ENCODE results near the gene MGLL. TPM values are rescaled to one million over a fixed set of nuclear protein-coding genes. Genes with fewer than 3 reads are reported as not detected.
A peak's percentile ranks its signal among the peaks of the same experiment; 100 is the strongest.

MGLL gene
- total RNA-seq, 2 experiments from 2014 or later, result 19.2 to 21.6 TPM

DNA sequence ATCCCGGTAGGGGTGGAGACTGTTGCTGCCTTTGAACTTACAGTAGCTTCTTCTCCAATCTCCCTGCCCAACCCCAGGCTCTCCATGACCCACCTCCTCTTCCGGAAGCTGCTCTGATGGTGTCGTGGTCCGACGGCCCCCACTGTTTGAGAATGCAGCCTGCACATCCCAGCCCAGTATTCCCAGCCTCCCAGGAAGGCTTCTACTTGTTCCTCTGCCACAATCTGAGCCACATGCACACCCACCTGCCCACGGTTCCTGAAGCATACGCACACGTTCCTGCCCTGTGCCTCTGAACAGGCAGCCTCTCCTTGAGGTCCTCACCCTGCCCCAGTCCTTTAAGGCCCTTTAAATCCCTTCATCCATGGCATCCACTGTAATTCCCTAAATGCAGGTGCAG lies 92.1 kb downstream of the MGLL start:
- H3K4me1 ChIP-seq (ENCODE audit: insufficient read depth, low read length, poor library complexity, severe bottlenecking), result peaks cover 60% of the 10 kb centered on the region
- peaks cover 32% of the 10 kb centered on the region for H3K36me3 ChIP-seq (ENCODE audit: insufficient read depth, low read length)
- H4K20me1 ChIP-seq (ENCODE audit: insufficient read depth, low read length), result no peaks in the 10 kb centered on the region; the same call in 1 of the 2 replicates
- no peaks in the 10 kb centered on the region for H3K9me2 ChIP-seq (ENCODE audit: insufficient read depth, low read length)
- DNase-seq (ENCODE audit: low spot score), result no peak
- intact Hi-C loops (cut with micrococcal nuclease; ENCODE audit: unreplicated experiment), result no loop called here
- H3K27ac ChIP-seq (ENCODE audit: low read depth, low read length, poor library complexity, severe bottlenecking), result peak overlapping the region; percentile 8
- H3K4me3 ChIP-seq (ENCODE audit: low read depth, low read length, poor library complexity, severe bottlenecking), result peak overlapping the region; percentile 1
- ChIA-PET CTCF (ENCODE audit: unreplicated experiment) (no interaction called here), POLR2A (interaction anchor here (0.5 to 1.5 kb wide), 3 partner anchors 8 to 22 kb away, joined by 3 read pairs; no protein-coding TSS in a partner anchor)
- BruUV-seq (replicated peaks), result no TSS peak
- H3K4me2 ChIP-seq (ENCODE audit: low read length), result peak overlapping the region; percentile 61
- H3K79me2 ChIP-seq (ENCODE audit: insufficient read depth, low read depth, low read length), result peaks cover 88% of the 10 kb centered on the region
- no peak for TF ChIP-seq EZH2phosphoT487 (IDR thresholded peaks at IDR 0.05; ENCODE audit: borderline replicate concordance, low read depth, low read length)
- TF ChIP-seq, protein P1, sequence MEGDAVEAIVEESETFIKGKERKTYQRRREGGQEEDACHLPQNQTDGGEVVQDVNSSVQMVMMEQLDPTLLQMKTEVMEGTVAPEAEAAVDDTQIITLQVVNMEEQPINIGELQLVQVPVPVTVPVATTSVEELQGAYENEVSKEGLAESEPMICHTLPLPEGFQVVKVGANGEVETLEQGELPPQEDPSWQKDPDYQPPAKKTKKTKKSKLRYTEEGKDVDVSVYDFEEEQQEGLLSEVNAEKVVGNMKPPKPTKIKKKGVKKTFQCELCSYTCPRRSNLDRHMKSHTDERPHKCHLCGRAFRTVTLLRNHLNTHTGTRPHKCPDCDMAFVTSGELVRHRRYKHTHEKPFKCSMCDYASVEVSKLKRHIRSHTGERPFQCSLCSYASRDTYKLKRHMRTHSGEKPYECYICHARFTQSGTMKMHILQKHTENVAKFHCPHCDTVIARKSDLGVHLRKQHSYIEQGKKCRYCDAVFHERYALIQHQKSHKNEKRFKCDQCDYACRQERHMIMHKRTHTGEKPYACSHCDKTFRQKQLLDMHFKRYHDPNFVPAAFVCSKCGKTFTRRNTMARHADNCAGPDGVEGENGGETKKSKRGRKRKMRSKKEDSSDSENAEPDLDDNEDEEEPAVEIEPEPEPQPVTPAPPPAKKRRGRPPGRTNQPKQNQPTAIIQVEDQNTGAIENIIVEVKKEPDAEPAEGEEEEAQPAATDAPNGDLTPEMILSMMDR (conservative IDR thresholded peaks at IDR 0.05; ENCODE audit: low read length), result no peak
- no peaks in the 10 kb centered on the region for H3K9me3 ChIP-seq (ENCODE audit: low read length)
- no peak overlapping the region for H2AFZ ChIP-seq (ENCODE audit: low read length)

DNA sequence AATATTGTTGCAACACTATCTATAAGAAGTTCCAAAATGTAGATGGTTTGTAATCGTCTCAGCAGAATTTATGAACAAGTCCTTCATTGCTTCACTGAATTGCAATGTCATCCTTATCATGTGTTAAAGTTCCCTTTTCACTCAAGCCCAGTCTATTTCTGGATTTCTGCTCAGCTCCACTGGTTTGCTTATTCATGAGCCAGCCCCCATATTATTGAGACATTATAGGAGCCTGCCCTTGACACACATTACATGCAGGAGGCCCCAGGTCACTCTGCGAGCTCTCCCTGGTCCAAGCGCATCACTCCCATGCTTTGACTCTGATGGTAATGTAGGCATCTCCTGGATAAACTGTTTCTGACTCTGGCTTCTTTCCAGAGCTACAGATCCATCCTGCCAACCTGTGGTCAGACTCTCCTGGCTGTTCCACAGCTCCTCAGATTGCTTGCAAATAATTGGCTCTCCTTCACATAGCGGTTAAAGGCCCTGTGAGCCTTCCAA lies 92.7 kb downstream of the MGLL start:
- H3K79me2 ChIP-seq (ENCODE audit: insufficient read depth, low read depth, low read length), result peaks cover 82% of the 10 kb centered on the region
- H2AFZ ChIP-seq (ENCODE audit: low read length), result no peak overlapping the region
- peaks cover 38% of the 10 kb centered on the region for H3K36me3 ChIP-seq (ENCODE audit: insufficient read depth, low read length)
- ChIA-PET CTCF (ENCODE audit: unreplicated experiment) (no interaction called here), POLR2A (interaction anchor here (0.5 to 1.5 kb wide), 4 partner anchors 8 to 22 kb away, joined by 3 read pairs; no protein-coding TSS in a partner anchor)
- H4K20me1 ChIP-seq (ENCODE audit: insufficient read depth, low read length), result no peaks in the 10 kb centered on the region; the same call in 1 of the 2 replicates
- H3K4me2 ChIP-seq (ENCODE audit: low read length), result peak overlapping the region; percentile 61
- intact Hi-C loops (cut with micrococcal nuclease; ENCODE audit: unreplicated experiment), result no loop called here
- H3K4me3 ChIP-seq (ENCODE audit: low read depth, low read length, poor library complexity, severe bottlenecking), result peak overlapping the region; percentile 1
- BruUV-seq (replicated peaks), result no TSS peak
- no peak for DNase-seq (ENCODE audit: low spot score)
- no peaks in the 10 kb centered on the region for H3K9me2 ChIP-seq (ENCODE audit: insufficient read depth, low read length)
- peak overlapping the region; percentile 8 for H3K27ac ChIP-seq (ENCODE audit: low read depth, low read length, poor library complexity, severe bottlenecking)
- peaks cover 60% of the 10 kb centered on the region for H3K4me1 ChIP-seq (ENCODE audit: insufficient read depth, low read length, poor library complexity, severe bottlenecking)
- no peaks in the 10 kb centered on the region for H3K9me3 ChIP-seq (ENCODE audit: low read length)
- no peak for TF ChIP-seq EZH2phosphoT487 (IDR thresholded peaks at IDR 0.05; ENCODE audit: borderline replicate concordance, low read depth, low read length)
- TF ChIP-seq, protein P1 (conservative IDR thresholded peaks at IDR 0.05; ENCODE audit: low read length), result no peak

DNA sequence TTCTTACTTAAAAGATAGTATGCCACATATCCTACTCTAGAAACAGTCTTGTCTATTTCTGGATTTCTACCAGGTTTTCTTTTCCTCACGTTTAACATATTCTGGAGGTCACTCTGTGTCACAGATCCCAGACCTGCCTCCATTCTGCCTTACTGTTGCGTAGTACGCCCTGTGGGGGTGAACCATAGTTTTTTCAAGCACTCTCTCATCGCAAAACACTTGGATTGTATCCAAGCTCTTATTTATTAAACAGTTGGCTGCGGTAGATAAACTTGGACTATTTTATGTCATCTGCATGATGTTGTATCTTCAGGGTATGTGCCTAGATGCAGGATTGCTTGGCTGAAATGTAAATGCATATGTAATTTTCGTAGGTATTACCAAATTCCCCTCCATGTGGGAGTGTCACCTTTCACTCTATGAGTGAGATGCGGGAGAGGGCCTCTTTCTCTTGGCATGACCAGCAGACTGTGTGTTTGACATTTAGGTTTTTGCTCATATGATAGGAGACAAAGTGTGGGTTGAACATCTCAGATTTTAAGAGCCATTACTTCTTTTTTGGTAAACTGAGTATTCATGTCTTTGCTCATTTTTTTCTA lies 93.8 kb downstream of the MGLL start:
- ChIA-PET CTCF (ENCODE audit: unreplicated experiment) (no interaction called here), POLR2A (interaction anchor here (0.6 to 1.5 kb wide), 2 partner anchors 12 to 34 kb away, joined by 3 to 5 read pairs; no protein-coding TSS in a partner anchor)
- Histone ChIP-seq H2AFZ (ENCODE audit: low read length) (no peak overlapping the region), H3K27ac (ENCODE audit: low read depth, low read length, poor library complexity, severe bottlenecking) (no peak overlapping the region), H3K4me2 (ENCODE audit: low read length) (no peak overlapping the region), H3K4me1 (ENCODE audit: insufficient read depth, low read length, poor library complexity, severe bottlenecking) (peaks cover 52% of the 10 kb centered on the region), H3K9me3 (ENCODE audit: low read length) (no peaks in the 10 kb centered on the region), H3K4me3 (ENCODE audit: low read depth, low read length, poor library complexity, severe bottlenecking) (no peak overlapping the region), H3K36me3 (ENCODE audit: insufficient read depth, low read length) (peaks cover 48% of the 10 kb centered on the region), H3K79me2 (ENCODE audit: insufficient read depth, low read depth, low read length) (peaks cover 71% of the 10 kb centered on the region), H4K20me1 (ENCODE audit: insufficient read depth, low read length) (no peaks in the 10 kb centered on the region; the same call in 1 of the 2 replicates), H3K9me2 (ENCODE audit: insufficient read depth, low read length) (no peaks in the 10 kb centered on the region)
- TSS peak; percentile 12 for BruUV-seq (replicated peaks)
- TF ChIP-seq, protein P1 (conservative IDR thresholded peaks at IDR 0.05; ENCODE audit: low read length), result no peak
- TF ChIP-seq EZH2phosphoT487 (IDR thresholded peaks at IDR 0.05; ENCODE audit: borderline replicate concordance, low read depth, low read length), result no peak
- intact Hi-C loops (cut with micrococcal nuclease; ENCODE audit: unreplicated experiment), result no loop called here
- no peak for DNase-seq (ENCODE audit: low spot score)

All from OCI-LY7 (cell line).